ENCODE measurements around the gene ATP2A3.

- TF ChIP-seq CTCF (IDR thresholded peaks at IDR 0.05), result no peak
- no peak for TF ChIP-seq POLR2A (IDR thresholded peaks at IDR 0.05)
Observed at GRCh38 chr17:3962965-3963236, 1.3 kb downstream of the ATP2A3 start.
